SK-N-SH (cell line): ENCODE measurements around the gene NKX1-1.

Experiments
- CTCF ChIP-seq: fragments of 200-600 bp; sonication (generic); IDR thresholded peaks from 2 replicates; pipeline ENCODE4 v1.6.1; 2017; ENCODE audit warnings: antibody characterized with exemption, mild to moderate bottlenecking, moderate library complexity
- EZH2phosphoT487 ChIP-seq: fragments of 200-600 bp; sonication (generic); IDR thresholded peaks from 2 replicates; pipeline ENCODE4 v1.6.1; 2017; ENCODE audit warnings: low read depth, mixed run types, mild to moderate bottlenecking, antibody characterized with exemption, moderate library complexity, borderline replicate concordance
- MXI1 ChIP-seq: IDR thresholded peaks from 2 replicates; pipeline ENCODE4 v1.6.1; 2012; ENCODE audit warnings: mild to moderate bottlenecking, low read depth, low read length, improper control_type of control experiment
- POLR2AphosphoS5 ChIP-seq: IDR thresholded peaks from 2 replicates; pipeline ENCODE4 v1.6.1; 2012; ENCODE audit warnings: low read depth, low read length
- RAD21 ChIP-seq: IDR thresholded peaks from 2 replicates; pipeline ENCODE4 v1.6.1; 2012; ENCODE audit warnings: mild to moderate bottlenecking, low read length
- SIN3A ChIP-seq: IDR thresholded peaks from 2 replicates; pipeline ENCODE4 v1.6.1; 2012; ENCODE audit warnings: low read depth, mild to moderate bottlenecking, low read length, moderate library complexity, borderline replicate concordance
- TAF1 ChIP-seq: IDR thresholded peaks from 2 replicates; pipeline ENCODE4 v1.6.1; 2012; ENCODE audit warnings: low read depth, mild to moderate bottlenecking, low read length, moderate library complexity, borderline replicate concordance
- YY1 ChIP-seq: IDR thresholded peaks from 2 replicates; pipeline ENCODE4 v1.4.0; 2012; ENCODE audit warnings: low read depth, mild to moderate bottlenecking
- TF ChIP-seq, protein P1 (sequence below): IDR thresholded peaks from 2 replicates; pipeline ENCODE4; 2012
- TF ChIP-seq, protein P2 (sequence below): IDR thresholded peaks from 2 replicates; pipeline ENCODE4 v1.4.0; 2012; ENCODE audit warnings: low read depth

DNA sequence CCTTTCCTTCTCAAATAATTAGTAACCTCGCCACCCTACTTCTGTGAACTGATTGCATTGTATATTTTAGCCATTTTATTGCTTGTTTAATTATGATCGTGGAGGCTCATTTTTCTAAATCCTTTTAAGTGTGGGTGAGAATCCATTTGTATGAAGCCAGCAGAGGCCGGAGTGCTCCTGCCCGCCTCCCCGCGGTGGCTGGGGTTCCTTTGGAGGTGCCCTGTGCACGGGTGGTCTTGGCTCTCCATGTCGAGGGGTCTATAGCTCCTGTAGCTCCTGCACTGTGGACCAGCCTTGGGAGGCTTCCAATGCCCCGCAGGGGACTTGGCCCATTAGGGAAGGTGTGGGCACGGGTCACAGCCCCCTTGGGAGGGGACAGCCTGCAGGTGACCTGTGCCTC lies 44.2 kb downstream of the NKX1-1 start:
- TF ChIP-seq POLR2AphosphoS5 (no peak), CTCF (no peak), EZH2phosphoT487 (no peak), YY1 (no peak), MXI1 (no peak), TAF1 (no peak), SIN3A (no peak), RAD21 (no peak)
- TF ChIP-seq, protein P1, sequence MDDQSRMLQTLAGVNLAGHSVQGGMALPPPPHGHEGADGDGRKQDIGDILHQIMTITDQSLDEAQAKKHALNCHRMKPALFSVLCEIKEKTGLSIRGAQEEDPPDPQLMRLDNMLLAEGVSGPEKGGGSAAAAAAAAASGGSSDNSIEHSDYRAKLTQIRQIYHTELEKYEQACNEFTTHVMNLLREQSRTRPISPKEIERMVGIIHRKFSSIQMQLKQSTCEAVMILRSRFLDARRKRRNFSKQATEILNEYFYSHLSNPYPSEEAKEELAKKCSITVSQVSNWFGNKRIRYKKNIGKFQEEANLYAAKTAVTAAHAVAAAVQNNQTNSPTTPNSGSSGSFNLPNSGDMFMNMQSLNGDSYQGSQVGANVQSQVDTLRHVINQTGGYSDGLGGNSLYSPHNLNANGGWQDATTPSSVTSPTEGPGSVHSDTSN, result no peak
- TF ChIP-seq, protein P2, sequence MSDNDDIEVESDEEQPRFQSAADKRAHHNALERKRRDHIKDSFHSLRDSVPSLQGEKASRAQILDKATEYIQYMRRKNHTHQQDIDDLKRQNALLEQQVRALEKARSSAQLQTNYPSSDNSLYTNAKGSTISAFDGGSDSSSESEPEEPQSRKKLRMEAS, result no peak
